Glutamatergic neuron (in vitro differentiated cells): ENCODE measurements around the gene CEACAM20. TPM values are rescaled to one million over a fixed set of nuclear protein-coding genes. Genes with fewer than 3 reads are reported as not detected.

Source experiments
- DNase-seq: peaks from one replicate; pipeline ENCODE4 v3.0.0; 2022
- H3K27ac Mint-ChIP-seq: one replicate; pipeline ENCODE4 v1.8.0; 2020; ENCODE audit warnings: mild to moderate bottlenecking, mixed read lengths, inconsistent platforms; ENCODE audit not compliant: unreplicated experiment
- H3K27me3 Mint-ChIP-seq: one replicate; pipeline ENCODE4 v1.8.0; 2020; ENCODE audit warnings: mild to moderate bottlenecking, moderate library complexity, mixed read lengths, inconsistent platforms; ENCODE audit not compliant: unreplicated experiment
- H3K36me3 Mint-ChIP-seq: one replicate; pipeline ENCODE4 v1.8.0; 2020; ENCODE audit warnings: mild to moderate bottlenecking, mixed read lengths, inconsistent platforms; ENCODE audit not compliant: unreplicated experiment
- H3K4me1 Mint-ChIP-seq: one replicate; pipeline ENCODE4 v1.8.0; 2020; ENCODE audit warnings: mild to moderate bottlenecking, low read depth, mixed read lengths, inconsistent platforms; ENCODE audit not compliant: unreplicated experiment
- H3K4me3 Mint-ChIP-seq: one replicate; pipeline ENCODE4 v1.8.0; 2020; ENCODE audit warnings: mild to moderate bottlenecking, mixed read lengths, inconsistent platforms; ENCODE audit not compliant: unreplicated experiment
- H3K9me3 Mint-ChIP-seq: one replicate; pipeline ENCODE4 v1.8.0; 2020; ENCODE audit warnings: mild to moderate bottlenecking, moderate library complexity, mixed read lengths, inconsistent platforms; ENCODE audit not compliant: unreplicated experiment
- total RNA-seq: library from RNA; stranded (reverse); fragmentation: NEBNext Ultra II Directional; extraction: Animal tissue kit (Norgen Biotek cat#: 25700); gene quantifications from one replicate; pipeline ENCODE4 v1.2.1, GENCODE V29; 2021; ENCODE audit not compliant: unreplicated experiment
- TF ChIP-seq, protein P1 (sequence below): fragments of 200-600 bp; sonication (generic); IDR thresholded peaks from one replicate; pipeline ENCODE4 v1.5.0; 2021; ENCODE audit not compliant: partially characterized antibody, unreplicated experiment

Gene CEACAM20
- total RNA-seq, 1 donor from 2014 or later, result not detected

DNA sequence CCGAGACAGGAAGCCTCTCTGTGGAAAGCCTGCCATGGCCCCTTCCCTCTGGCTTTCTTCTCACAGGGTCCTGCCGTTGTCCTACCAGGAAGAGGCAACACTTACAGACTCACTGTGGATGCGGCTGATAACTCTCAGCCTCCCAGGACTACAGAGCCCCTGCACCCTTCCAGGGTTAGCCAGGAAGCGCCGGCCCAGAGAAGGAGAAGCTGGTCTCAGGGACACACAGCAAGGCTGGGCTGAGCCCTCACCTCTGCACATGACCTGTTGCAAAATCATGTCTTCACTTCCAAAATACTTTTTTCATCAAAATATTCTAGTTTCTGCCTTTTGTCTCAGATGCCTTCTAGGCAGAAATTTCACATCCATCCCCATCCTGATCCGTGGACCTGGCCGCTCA lies 1.9 kb downstream of the CEACAM20 start:
- no peaks in the 10 kb centered on the region for H3K4me1 Mint-ChIP-seq
- no peak overlapping the region for H3K27ac Mint-ChIP-seq
- no peak for DNase-seq
- H3K36me3 Mint-ChIP-seq, result peaks cover 4% of the 10 kb centered on the region
- peaks cover 10% of the 10 kb centered on the region for H3K27me3 Mint-ChIP-seq
- H3K4me3 Mint-ChIP-seq, result no peak overlapping the region
- TF ChIP-seq, protein P1, sequence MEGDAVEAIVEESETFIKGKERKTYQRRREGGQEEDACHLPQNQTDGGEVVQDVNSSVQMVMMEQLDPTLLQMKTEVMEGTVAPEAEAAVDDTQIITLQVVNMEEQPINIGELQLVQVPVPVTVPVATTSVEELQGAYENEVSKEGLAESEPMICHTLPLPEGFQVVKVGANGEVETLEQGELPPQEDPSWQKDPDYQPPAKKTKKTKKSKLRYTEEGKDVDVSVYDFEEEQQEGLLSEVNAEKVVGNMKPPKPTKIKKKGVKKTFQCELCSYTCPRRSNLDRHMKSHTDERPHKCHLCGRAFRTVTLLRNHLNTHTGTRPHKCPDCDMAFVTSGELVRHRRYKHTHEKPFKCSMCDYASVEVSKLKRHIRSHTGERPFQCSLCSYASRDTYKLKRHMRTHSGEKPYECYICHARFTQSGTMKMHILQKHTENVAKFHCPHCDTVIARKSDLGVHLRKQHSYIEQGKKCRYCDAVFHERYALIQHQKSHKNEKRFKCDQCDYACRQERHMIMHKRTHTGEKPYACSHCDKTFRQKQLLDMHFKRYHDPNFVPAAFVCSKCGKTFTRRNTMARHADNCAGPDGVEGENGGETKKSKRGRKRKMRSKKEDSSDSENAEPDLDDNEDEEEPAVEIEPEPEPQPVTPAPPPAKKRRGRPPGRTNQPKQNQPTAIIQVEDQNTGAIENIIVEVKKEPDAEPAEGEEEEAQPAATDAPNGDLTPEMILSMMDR, result no peak
- H3K9me3 Mint-ChIP-seq, result peaks cover 5% of the 10 kb centered on the region

DNA sequence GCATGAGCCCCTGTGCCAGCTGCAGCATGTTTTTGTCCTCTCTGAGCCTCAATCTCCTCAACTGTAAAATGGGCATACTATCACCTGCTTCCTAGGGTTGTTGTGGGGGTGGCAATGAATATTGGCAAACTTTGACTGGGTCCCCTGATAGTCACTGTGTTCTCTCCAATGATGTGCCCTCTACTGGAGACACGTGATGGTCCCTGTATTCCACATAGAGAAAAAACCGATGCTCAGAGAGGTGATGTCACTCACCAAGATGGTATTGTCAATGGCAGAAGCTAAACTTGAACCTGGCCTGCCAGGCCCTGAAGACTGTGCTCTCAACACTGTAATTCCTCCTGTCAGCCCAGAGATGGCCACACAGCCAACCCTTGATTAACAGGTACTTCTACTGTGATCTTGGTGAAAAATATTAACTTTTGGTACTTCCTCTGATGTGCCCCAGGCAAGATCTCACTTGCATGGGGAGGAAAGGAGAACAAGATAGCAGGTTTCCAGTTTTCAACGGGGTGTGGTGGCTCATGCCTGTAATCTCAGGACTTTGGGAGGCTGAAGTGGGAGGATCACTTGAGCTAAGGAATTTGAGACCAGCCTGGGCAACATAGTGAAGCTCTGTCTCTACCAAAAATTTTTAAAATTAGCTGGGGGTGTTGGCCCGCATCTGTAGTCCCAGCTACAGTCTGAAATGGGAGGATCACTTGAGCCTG lies 3.6 kb downstream of the CEACAM20 start:
- Mint-ChIP-seq H3K4me3 (no peak overlapping the region), H3K27me3 (peaks cover 8% of the 10 kb centered on the region), H3K27ac (no peak overlapping the region), H3K4me1 (no peaks in the 10 kb centered on the region), H3K36me3 (peaks cover 4% of the 10 kb centered on the region), H3K9me3 (peaks cover 5% of the 10 kb centered on the region)
- TF ChIP-seq, protein P1, result no peak
- no peak for DNase-seq

DNA sequence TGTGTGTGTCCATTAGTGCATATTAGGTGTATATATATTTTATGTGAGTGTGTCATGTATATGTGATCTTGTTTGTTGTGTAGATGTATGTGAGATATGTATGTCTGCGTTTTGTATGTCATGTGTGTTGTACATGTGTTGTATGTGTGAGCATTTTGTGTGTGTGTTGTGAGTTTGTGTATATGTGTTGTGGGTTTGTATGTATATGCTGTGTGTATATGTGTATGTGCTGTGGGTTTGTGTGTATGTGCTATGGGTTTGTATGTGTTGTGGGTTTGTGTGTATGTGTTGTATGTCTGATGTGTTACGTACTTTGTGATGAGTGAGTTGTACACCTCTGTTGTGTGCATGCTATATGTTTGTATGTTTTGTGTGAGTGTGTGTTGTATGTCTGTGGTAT lies 8.1 kb downstream of the CEACAM20 start:
- H3K36me3 Mint-ChIP-seq, result no peaks in the 10 kb centered on the region
- peaks cover 6% of the 10 kb centered on the region for H3K27me3 Mint-ChIP-seq
- H3K9me3 Mint-ChIP-seq, result peaks cover 5% of the 10 kb centered on the region
- H3K4me3 Mint-ChIP-seq, result no peak overlapping the region
- DNase-seq, result no peak
- H3K4me1 Mint-ChIP-seq, result no peaks in the 10 kb centered on the region
- TF ChIP-seq, protein P1, result no peak
- no peak overlapping the region for H3K27ac Mint-ChIP-seq

DNA sequence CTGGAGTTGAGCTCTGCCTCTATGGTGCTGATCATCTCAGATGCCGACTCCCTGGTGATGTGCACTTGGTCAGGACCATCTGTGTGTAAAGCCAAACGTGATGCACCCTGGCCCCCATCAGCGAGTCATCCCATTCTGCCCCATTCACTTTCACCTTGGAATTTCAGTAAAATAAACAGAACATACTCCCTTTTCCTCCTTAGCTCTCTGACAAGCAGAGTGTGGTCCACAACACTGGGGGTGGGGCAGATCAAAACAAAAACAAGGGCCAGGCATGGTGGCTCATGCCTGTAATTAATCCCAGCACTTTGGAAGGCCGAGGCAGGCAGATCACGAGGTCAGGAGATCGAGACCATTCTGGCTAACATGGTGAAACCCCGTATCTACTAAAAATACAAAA lies 12.3 kb downstream of the CEACAM20 start:
- Mint-ChIP-seq H3K4me3 (no peak overlapping the region), H3K4me1 (no peaks in the 10 kb centered on the region), H3K36me3 (no peaks in the 10 kb centered on the region), H3K27ac (no peak overlapping the region), H3K9me3 (peaks cover 3% of the 10 kb centered on the region), H3K27me3 (peaks cover 2% of the 10 kb centered on the region)
- no peak for DNase-seq
- TF ChIP-seq, protein P1, result no peak

DNA sequence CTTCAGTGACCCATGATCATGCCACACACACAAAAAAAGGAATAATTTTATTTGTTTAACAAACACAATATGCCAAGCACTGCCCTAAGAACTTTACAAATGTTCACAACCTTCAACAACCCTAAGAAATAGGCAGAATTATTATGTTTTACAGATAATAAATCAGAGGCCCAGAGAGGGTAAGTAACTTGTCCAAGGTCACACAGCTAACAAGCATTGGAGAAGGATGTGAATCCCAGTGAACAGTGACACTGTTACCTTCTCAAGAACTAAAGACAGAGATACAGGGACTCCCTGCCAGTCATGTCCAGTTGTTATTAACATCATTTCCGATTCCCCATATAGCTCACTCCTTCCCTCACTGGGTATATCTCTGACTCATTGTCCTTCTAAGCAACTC lies 13.6 kb downstream of the CEACAM20 start:
- H3K27ac Mint-ChIP-seq, result no peak overlapping the region
- DNase-seq, result no peak
- H3K9me3 Mint-ChIP-seq, result peaks cover 3% of the 10 kb centered on the region
- no peak overlapping the region for H3K4me3 Mint-ChIP-seq
- H3K36me3 Mint-ChIP-seq, result no peaks in the 10 kb centered on the region
- H3K4me1 Mint-ChIP-seq, result no peaks in the 10 kb centered on the region
- TF ChIP-seq, protein P1, result no peak
- H3K27me3 Mint-ChIP-seq, result peaks cover 2% of the 10 kb centered on the region
